Brain pericyte (primary cell): ENCODE data around the gene IRAK2.
A peak's percentile ranks its signal among the peaks of the same experiment; 100 is the strongest.

ENCODE experiments used
- DNase-seq: peaks from one replicate; pipeline ENCODE4 v3.0.0-alpha.2; 2012; ENCODE audit warnings: low read depth, low spot score

IRAK2 gene

GRCh38 chr3:10188804-10189556 lies 24.3 kb downstream of the IRAK2 start:
- no peak for DNase-seq

GRCh38 chr3:10189557-10190354 lies 25.0 kb downstream of the IRAK2 start:
- no peak for DNase-seq

GRCh38 chr3:10192953-10193691 lies 28.4 kb downstream of the IRAK2 start:
- DNase-seq = peak; percentile 66

- DNase-seq = no peak
Observed at GRCh38 chr3:10193692-10194327, 29.1 kb downstream of the IRAK2 start.

GRCh38 chr3:10194328-10195071 lies 29.8 kb downstream of the IRAK2 start:
- no peak for DNase-seq

- DNase-seq = no peak
Observed at GRCh38 chr3:10195366-10196089, 30.8 kb downstream of the IRAK2 start.

GRCh38 chr3:10196389-10197052 lies 31.8 kb downstream of the IRAK2 start:
- peak; percentile 64 for DNase-seq

GRCh38 chr3:10198226-10198625 lies 33.5 kb downstream of the IRAK2 start:
- DNase-seq = no peak

- no peak for DNase-seq
Observed at GRCh38 chr3:10198761-10199649, 34.3 kb downstream of the IRAK2 start.

GRCh38 chr3:10204921-10205320 lies 40.2 kb downstream of the IRAK2 start:
- DNase-seq = no peak

GRCh38 chr3:10205451-10206165 lies 40.9 kb downstream of the IRAK2 start:
- no peak for DNase-seq

GRCh38 chr3:10206166-10206511 lies 41.4 kb downstream of the IRAK2 start:
- DNase-seq = no peak

GRCh38 chr3:10213156-10213792 lies 48.6 kb downstream of the IRAK2 start:
- no peak for DNase-seq

- DNase-seq = no peak
Observed at GRCh38 chr3:10215578-10216368, 51.1 kb downstream of the IRAK2 start.

- no peak for DNase-seq
Observed at GRCh38 chr3:10217359-10217758, 52.6 kb downstream of the IRAK2 start.

GRCh38 chr3:10219737-10220136 lies 55.0 kb downstream of the IRAK2 start:
- DNase-seq = no peak
